Mesothelial cell of epicardium (in vitro differentiated cells): ENCODE results near the gene ST8SIA4. TPM values are rescaled to one million over a fixed set of nuclear protein-coding genes. Genes with fewer than 3 reads are reported as not detected.

Source experiments
- DNase-seq, 2 experiments: peaks; one replicate each; pipeline ENCODE4 v3.0.0; 2021; ENCODE audit warnings: low spot score in 2 of 2; ENCODE audit not compliant: unreplicated experiment in 2 of 2
- H3K27ac Mint-ChIP-seq: 2 replicates; pipeline ENCODE4 v1.8.0; 2021; ENCODE audit warnings: mixed read lengths
- H3K27me3 Mint-ChIP-seq: 2 replicates; pipeline ENCODE4 v1.8.0; 2021; ENCODE audit warnings: low read depth, mixed read lengths
- H3K36me3 Mint-ChIP-seq: 2 replicates; pipeline ENCODE4 v1.8.0; 2021; ENCODE audit warnings: mixed read lengths
- H3K4me1 Mint-ChIP-seq: 2 replicates; pipeline ENCODE4 v1.8.0; 2021; ENCODE audit warnings: mixed read lengths
- H3K4me3 Mint-ChIP-seq: 2 replicates; pipeline ENCODE4 v1.8.0; 2021; ENCODE audit warnings: mild to moderate bottlenecking, moderate library complexity, mixed read lengths
- H3K9me3 Mint-ChIP-seq: 2 replicates; pipeline ENCODE4 v1.8.0; 2021; ENCODE audit warnings: mixed read lengths
- CTCF ChIP-seq: fragments of 200-600 bp; sonication (generic); IDR thresholded peaks from one replicate; pipeline ENCODE4 v1.5.0; 2021; ENCODE audit warnings: antibody characterized with exemption; ENCODE audit not compliant: unreplicated experiment
- total RNA-seq: library from RNA; stranded (reverse); gene quantifications from 3 replicates; pipeline ENCODE4 v1.2.1, GENCODE V29; 2021

Gene ST8SIA4
- total RNA-seq, 1 donor from 2014 or later = 9.6 TPM

DNA sequence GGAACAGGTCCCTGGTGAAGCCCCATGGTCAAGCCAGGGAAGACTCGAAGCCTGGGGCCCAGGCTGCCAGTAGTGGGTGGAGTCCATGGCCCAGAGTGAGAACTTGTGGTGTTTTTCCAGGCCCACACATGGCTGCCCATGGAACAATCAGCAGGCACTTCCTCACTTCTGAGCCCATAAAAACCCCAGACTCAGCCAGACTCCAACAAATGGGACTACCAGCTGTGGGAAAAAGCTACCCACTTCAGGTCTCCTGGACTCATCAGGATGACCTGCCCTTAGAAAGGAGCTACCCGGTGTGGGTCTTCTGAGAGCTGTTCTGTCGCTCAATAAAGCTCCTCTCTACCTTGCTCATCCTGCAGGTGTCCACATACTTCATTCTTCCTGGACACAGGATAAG lies 108.9 kb downstream of the ST8SIA4 start:
- Mint-ChIP-seq H3K4me3 (no peak overlapping the region), H3K9me3 (no peaks in the 10 kb centered on the region), H3K27me3 (no peaks in the 10 kb centered on the region), H3K27ac (no peak overlapping the region), H3K36me3 (no peaks in the 10 kb centered on the region), H3K4me1 (peaks cover 20% of the 10 kb centered on the region)
- DNase-seq = no peak
- TF ChIP-seq CTCF = no peak

- no peak for TF ChIP-seq CTCF
- H3K4me1 Mint-ChIP-seq = peaks cover 23% of the 10 kb centered on the region
- H3K4me3 Mint-ChIP-seq = no peak overlapping the region
- no peaks in the 10 kb centered on the region for H3K9me3 Mint-ChIP-seq
- H3K36me3 Mint-ChIP-seq = no peaks in the 10 kb centered on the region
- H3K27ac Mint-ChIP-seq = no peak overlapping the region
- no peak for DNase-seq
- H3K27me3 Mint-ChIP-seq = no peaks in the 10 kb centered on the region
Observed at GRCh38 chr5:100792781-100793180, 110.3 kb downstream of the ST8SIA4 start.

- Mint-ChIP-seq H3K9me3 (peaks cover 3% of the 10 kb centered on the region), H3K27me3 (no peaks in the 10 kb centered on the region), H3K27ac (no peak overlapping the region), H3K4me3 (no peak overlapping the region), H3K36me3 (no peaks in the 10 kb centered on the region), H3K4me1 (peaks cover 23% of the 10 kb centered on the region)
- TF ChIP-seq CTCF = no peak
- no peak for DNase-seq
Observed at GRCh38 chr5:100791391-100791790, 111.7 kb downstream of the ST8SIA4 start.

- no peak for TF ChIP-seq CTCF
- Mint-ChIP-seq H3K27ac (no peak overlapping the region), H3K36me3 (no peaks in the 10 kb centered on the region), H3K4me1 (peaks cover 23% of the 10 kb centered on the region), H3K9me3 (peaks cover 7% of the 10 kb centered on the region), H3K27me3 (no peaks in the 10 kb centered on the region), H3K4me3 (no peak overlapping the region)
- no peak for DNase-seq
Observed at GRCh38 chr5:100790951-100791350, 112.1 kb downstream of the ST8SIA4 start.

DNA sequence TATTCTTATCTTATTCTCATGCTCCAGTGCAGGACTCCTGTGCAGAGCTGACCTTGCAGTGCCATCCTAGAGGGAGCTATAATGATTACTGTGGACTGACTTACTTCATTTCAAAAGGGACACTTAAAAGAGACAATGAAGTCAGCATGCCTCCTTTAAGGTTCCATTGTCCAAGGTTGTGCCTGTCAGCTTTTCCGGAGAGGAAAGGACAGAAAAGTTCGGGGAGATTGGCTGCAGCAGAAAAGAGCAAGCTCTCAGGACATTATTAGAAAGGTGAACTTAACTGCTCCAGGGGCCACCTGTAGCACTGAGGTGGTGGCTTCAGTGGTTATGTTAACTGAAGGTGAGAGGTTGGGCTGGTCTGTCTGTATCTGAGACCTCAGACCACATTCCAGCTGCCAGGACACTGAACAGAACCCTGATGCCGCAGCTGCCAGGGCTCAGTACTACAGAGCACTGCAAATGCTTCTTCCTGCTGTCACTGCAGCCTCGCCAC lies 112.9 kb downstream of the ST8SIA4 start:
- no peak for DNase-seq
- H3K27ac Mint-ChIP-seq = no peak overlapping the region
- no peak overlapping the region for H3K4me3 Mint-ChIP-seq
- no peak for TF ChIP-seq CTCF
- peaks cover 7% of the 10 kb centered on the region for H3K9me3 Mint-ChIP-seq
- peaks cover 23% of the 10 kb centered on the region for H3K4me1 Mint-ChIP-seq
- H3K36me3 Mint-ChIP-seq = no peaks in the 10 kb centered on the region
- H3K27me3 Mint-ChIP-seq = no peaks in the 10 kb centered on the region

DNA sequence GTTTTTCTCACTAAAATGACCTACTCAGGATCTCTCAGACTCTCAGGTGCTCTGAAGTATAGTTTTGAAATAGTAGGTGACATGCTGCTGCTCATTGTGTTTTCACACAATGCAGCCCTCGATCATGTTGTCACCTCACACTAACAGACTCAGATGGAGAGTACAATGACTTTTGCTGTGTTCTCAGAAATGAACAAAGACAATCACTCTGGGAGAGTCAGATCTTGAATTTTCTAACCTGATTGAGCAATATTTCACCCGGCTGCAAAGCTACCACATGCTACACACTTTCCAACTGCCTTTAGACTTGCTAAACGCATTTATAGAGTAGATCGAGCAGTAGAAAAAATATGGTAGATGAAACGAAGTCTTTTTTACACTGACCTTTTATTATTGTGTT lies 113.4 kb downstream of the ST8SIA4 start:
- Mint-ChIP-seq H3K4me1 (peaks cover 23% of the 10 kb centered on the region), H3K4me3 (no peak overlapping the region), H3K36me3 (no peaks in the 10 kb centered on the region), H3K9me3 (peaks cover 12% of the 10 kb centered on the region), H3K27ac (no peak overlapping the region), H3K27me3 (no peaks in the 10 kb centered on the region)
- no peak for TF ChIP-seq CTCF
- no peak for DNase-seq
